Karpas-422 (cell line): ENCODE measurements around the gene GPRIN3. TPM values are rescaled to one million over a fixed set of nuclear protein-coding genes. Genes with fewer than 3 reads are reported as not detected.
A peak's percentile ranks its signal among the peaks of the same experiment; 100 is the strongest.

Experiments
- DNase-seq: peaks from one replicate; pipeline ENCODE4 v3.0.0-alpha.2; 2015
- H2AFZ ChIP-seq: fragments of 200-600 bp; sonication (generic); 2 replicates; pipeline ENCODE4 v1.6.1; 2014; ENCODE audit warnings: antibody characterized with exemption, low read length, mixed read lengths
- H3K27ac ChIP-seq: fragments of 200-600 bp; sonication (generic); 2 replicates; pipeline ENCODE4 v1.5.1; 2014; ENCODE audit warnings: mild to moderate bottlenecking, low read length, moderate library complexity
- H3K27me3 ChIP-seq: fragments of 200-600 bp; sonication (generic); 2 replicates; pipeline ENCODE4 v1.6.1; 2014; ENCODE audit warnings: low read length, mixed read lengths
- H3K36me3 ChIP-seq: fragments of 200-600 bp; sonication (generic); 2 replicates; pipeline ENCODE4 v1.6.1; 2014; ENCODE audit warnings: low read length, mixed read lengths; ENCODE audit not compliant: insufficient read depth
- H3K4me1 ChIP-seq: fragments of 200-600 bp; sonication (generic); 2 replicates; pipeline ENCODE4 v1.6.1; 2014; ENCODE audit warnings: mild to moderate bottlenecking, low read length, mixed read lengths
- H3K4me2 ChIP-seq: fragments of 200-600 bp; sonication (generic); 2 replicates; pipeline ENCODE4 v1.6.1; 2014; ENCODE audit warnings: low read length, low read depth, mild to moderate bottlenecking; ENCODE audit not compliant: poor library complexity, severe bottlenecking
- H3K4me3 ChIP-seq: fragments of 200-600 bp; sonication (generic); 2 replicates; pipeline ENCODE4 v1.5.1; 2014; ENCODE audit warnings: mild to moderate bottlenecking, antibody characterized with exemption, low read length, mixed read lengths
- H3K79me2 ChIP-seq: fragments of 200-600 bp; sonication (generic); 2 replicates; pipeline ENCODE4 v1.6.1; 2014; ENCODE audit warnings: mild to moderate bottlenecking, low read length, mixed read lengths
- H3K9ac ChIP-seq: fragments of 200-600 bp; sonication (generic); 2 replicates; pipeline ENCODE4 v1.6.0; 2014; ENCODE audit warnings: low read length
- H3K9me2 ChIP-seq: fragments of 200-600 bp; sonication (generic), shearing (Covaris generic); replicated peaks from 2 replicates; pipeline ENCODE4 v1.6.0; 2014; ENCODE audit warnings: mild to moderate bottlenecking, low read length, moderate library complexity; ENCODE audit not compliant: insufficient read depth
- H3K9me3 ChIP-seq: fragments of 300-700, 200-600 bp; sonication (generic); 2 replicates; pipeline ENCODE4 v1.6.1; 2014; ENCODE audit warnings: low read length, mixed read lengths
- H4K20me1 ChIP-seq: fragments of 200-600 bp; sonication (generic); 2 replicates; pipeline ENCODE4 v1.6.1; 2014; ENCODE audit warnings: mild to moderate bottlenecking, antibody characterized with exemption, low read length, low read depth; ENCODE audit not compliant: insufficient read depth
- total RNA-seq: library from RNA; depleted of rRNA; stranded (reverse); fragments of >200 nt; shearing (Covaris generic); gene quantifications from 2 replicates; pipeline ENCODE4 v1.2.3, GENCODE V29; 2014; ENCODE audit warnings: low replicate concordance

Gene GPRIN3
- total RNA-seq, 1 experiment from 2014 or later, result 0.63 TPM

DNA sequence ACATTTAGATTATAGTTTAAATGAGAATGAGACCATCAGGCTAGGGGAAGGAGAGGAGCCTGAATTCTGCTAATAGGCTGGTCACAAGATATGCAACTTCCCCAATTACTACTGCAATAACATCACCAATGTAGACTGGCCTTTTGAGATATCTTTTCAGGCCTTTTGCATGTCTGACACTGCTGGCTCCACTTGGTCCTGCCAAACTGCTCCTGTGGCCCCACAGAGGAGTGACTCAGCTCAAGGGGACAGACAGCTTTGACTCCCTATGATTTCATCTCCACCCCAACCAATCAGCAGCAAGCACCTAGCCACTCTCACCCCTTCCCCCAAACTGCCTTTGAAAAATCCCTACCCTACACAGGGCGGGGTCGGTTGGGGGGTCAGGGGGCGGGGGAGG is 22.8 kb downstream of the GPRIN3 start:
- no peak overlapping the region for H3K4me2 ChIP-seq
- no peak overlapping the region for H3K9ac ChIP-seq
- peak; percentile 46 for DNase-seq
- no peaks in the 10 kb centered on the region for H3K27me3 ChIP-seq
- no peaks in the 10 kb centered on the region for H3K79me2 ChIP-seq
- peaks cover 13% of the 10 kb centered on the region for H3K4me1 ChIP-seq
- no peaks in the 10 kb centered on the region for H3K9me3 ChIP-seq
- H3K36me3 ChIP-seq, result no peaks in the 10 kb centered on the region
- H3K27ac ChIP-seq, result no peak overlapping the region
- no peak overlapping the region for H3K4me3 ChIP-seq
- H3K9me2 ChIP-seq, result no peaks in the 10 kb centered on the region
- H4K20me1 ChIP-seq, result no peaks in the 10 kb centered on the region
- no peak overlapping the region for H2AFZ ChIP-seq

DNA sequence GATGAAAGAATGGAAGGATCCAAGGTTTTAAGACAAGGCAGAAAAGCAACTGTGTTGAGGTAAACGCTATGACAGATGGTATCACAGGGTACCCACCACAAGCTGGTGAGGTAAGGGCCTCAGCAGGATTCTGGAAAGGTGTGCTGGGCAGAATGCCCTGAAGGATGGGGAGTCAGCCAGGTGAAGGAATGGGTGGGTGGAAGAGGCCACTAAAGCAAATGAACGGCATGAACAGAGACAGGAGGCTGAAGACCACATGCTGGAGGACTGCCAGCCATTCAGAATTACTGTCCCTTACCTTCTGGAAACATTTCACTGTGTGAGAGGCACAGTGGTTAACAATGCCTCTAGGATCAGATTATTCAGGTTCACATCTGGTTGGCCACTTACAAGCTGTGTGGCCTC is 23.6 kb downstream of the GPRIN3 start:
- Histone ChIP-seq H3K4me3 (no peak overlapping the region), H3K27ac (no peak overlapping the region), H3K27me3 (no peaks in the 10 kb centered on the region), H3K9me2 (no peaks in the 10 kb centered on the region), H3K79me2 (no peaks in the 10 kb centered on the region), H2AFZ (no peak overlapping the region), H3K36me3 (no peaks in the 10 kb centered on the region), H3K4me1 (peaks cover 13% of the 10 kb centered on the region), H3K4me2 (no peak overlapping the region), H3K9ac (no peak overlapping the region), H4K20me1 (no peaks in the 10 kb centered on the region), H3K9me3 (no peaks in the 10 kb centered on the region)
- no peak for DNase-seq

DNA sequence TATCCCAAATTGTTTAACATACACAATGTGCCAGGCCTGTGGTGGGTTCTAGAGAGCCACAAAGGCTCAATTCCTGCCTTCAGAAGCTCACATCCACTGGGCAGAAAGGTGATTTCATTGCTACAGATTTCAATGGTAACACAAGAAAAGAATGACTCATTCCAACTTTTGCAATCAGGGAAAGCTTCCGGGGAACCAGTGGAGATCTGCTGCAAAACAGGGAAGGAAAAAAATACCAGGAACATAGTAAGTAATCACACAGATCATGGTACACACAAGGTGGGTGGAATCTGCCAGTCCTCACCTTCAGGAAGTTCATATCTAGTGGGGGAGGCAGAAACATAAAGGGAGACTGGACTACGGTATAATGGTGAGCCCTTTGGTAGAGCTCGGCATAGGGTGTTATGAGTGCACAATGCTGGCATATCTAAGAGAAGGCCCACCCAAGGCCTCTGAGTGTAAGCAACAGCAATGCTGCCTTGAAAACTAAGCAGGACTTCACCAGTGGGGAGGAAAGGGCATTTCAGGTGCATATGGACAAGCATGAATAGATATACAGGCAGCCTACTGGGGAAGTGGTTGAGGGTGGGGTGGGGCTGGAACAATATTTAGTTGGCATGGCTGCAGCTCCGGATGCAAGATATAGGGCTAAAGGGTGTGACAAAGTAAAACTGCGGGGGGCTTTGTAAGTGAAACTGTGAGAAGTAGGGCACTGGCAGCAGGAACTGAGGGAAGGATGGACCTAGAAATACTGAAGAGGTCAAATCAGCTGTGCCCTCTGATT is 24.2 kb downstream of the GPRIN3 start:
- H3K4me2 ChIP-seq, result no peak overlapping the region
- H3K36me3 ChIP-seq, result no peaks in the 10 kb centered on the region
- no peaks in the 10 kb centered on the region for H3K9me2 ChIP-seq
- no peak overlapping the region for H2AFZ ChIP-seq
- H3K4me3 ChIP-seq, result no peak overlapping the region
- H3K27me3 ChIP-seq, result no peaks in the 10 kb centered on the region
- no peaks in the 10 kb centered on the region for H3K9me3 ChIP-seq
- no peak overlapping the region for H3K27ac ChIP-seq
- no peaks in the 10 kb centered on the region for H4K20me1 ChIP-seq
- no peak for DNase-seq
- peaks cover 12% of the 10 kb centered on the region for H3K4me1 ChIP-seq
- no peaks in the 10 kb centered on the region for H3K79me2 ChIP-seq
- H3K9ac ChIP-seq, result no peak overlapping the region

DNA sequence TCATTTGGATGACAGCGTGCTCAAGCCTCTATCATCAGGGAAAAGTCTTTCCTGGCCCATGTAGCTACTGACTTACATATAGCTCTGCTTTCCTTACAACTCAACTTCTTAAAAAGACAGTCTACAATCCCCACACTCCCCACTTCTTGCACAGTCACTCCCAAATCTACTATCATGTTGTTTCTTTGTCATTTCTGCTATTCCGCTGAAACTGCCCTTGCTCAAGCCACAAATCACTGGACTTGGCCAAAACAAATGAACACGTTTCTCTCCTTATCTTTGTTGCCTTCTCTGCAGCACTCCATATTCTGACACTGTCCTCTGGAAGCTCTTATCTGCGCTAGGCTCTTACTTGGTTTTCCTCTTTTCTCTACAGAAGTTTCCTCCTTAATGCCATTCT is 28.2 kb downstream of the GPRIN3 start:
- H3K79me2 ChIP-seq, result no peaks in the 10 kb centered on the region
- H3K36me3 ChIP-seq, result no peaks in the 10 kb centered on the region
- no peaks in the 10 kb centered on the region for H3K27me3 ChIP-seq
- no peaks in the 10 kb centered on the region for H3K9me3 ChIP-seq
- no peak for DNase-seq
- H3K4me3 ChIP-seq, result no peak overlapping the region
- H3K4me1 ChIP-seq, result peaks cover 5% of the 10 kb centered on the region
- H2AFZ ChIP-seq, result no peak overlapping the region
- no peak overlapping the region for H3K9ac ChIP-seq
- no peak overlapping the region for H3K27ac ChIP-seq
- H3K4me2 ChIP-seq, result no peak overlapping the region
- no peaks in the 10 kb centered on the region for H4K20me1 ChIP-seq
- H3K9me2 ChIP-seq, result no peaks in the 10 kb centered on the region

DNA sequence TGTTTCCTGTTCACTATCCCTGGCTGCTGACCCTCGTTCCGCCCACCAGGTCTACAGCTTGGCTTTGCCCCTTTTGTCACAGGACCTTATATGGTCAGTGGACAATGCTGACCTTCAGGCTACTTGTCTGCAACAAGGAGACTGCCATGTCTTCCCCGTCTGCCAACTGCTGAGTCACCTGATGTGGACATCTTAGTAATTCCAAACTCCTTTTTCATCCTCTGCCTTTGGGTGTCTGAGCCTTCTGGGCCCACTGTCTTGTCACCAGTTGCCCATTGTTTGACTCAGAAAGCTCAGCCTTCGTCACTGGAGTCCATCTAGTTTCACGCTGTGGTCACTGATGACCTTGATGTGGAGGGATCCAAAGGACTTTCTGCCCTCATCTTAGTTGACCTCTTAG is 30.2 kb downstream of the GPRIN3 start:
- no peaks in the 10 kb centered on the region for H3K4me1 ChIP-seq
- no peaks in the 10 kb centered on the region for H3K79me2 ChIP-seq
- no peaks in the 10 kb centered on the region for H4K20me1 ChIP-seq
- no peak overlapping the region for H2AFZ ChIP-seq
- no peak overlapping the region for H3K9ac ChIP-seq
- H3K4me3 ChIP-seq, result no peak overlapping the region
- no peaks in the 10 kb centered on the region for H3K36me3 ChIP-seq
- H3K27ac ChIP-seq, result no peak overlapping the region
- no peak overlapping the region for H3K4me2 ChIP-seq
- H3K27me3 ChIP-seq, result no peaks in the 10 kb centered on the region
- no peaks in the 10 kb centered on the region for H3K9me2 ChIP-seq
- H3K9me3 ChIP-seq, result no peaks in the 10 kb centered on the region
- DNase-seq, result no peak

DNA sequence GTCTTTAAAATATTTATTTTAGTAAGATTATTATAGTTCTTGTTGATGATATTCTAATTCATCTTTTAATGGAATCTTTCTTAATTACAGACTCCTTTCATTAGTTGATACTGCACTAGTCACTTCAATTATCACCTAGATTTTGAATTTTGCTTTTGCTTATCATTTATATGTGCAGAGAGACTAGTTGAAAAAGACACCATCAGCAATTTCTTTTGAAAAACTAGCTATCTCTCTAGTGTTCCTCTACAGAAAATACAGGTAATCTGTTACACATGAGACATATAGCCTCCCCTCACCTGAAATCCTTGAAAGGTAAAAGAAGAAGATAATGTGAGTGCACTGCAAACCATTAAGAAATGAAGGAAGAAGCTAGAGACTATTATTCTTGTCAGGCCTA is 31.3 kb downstream of the GPRIN3 start:
- Histone ChIP-seq H4K20me1 (no peaks in the 10 kb centered on the region), H3K9me3 (no peaks in the 10 kb centered on the region), H3K27ac (no peak overlapping the region), H3K9me2 (no peaks in the 10 kb centered on the region), H2AFZ (no peak overlapping the region), H3K4me3 (no peak overlapping the region), H3K79me2 (no peaks in the 10 kb centered on the region), H3K9ac (no peak overlapping the region), H3K4me1 (no peaks in the 10 kb centered on the region), H3K36me3 (no peaks in the 10 kb centered on the region), H3K4me2 (no peak overlapping the region), H3K27me3 (no peaks in the 10 kb centered on the region)
- no peak for DNase-seq

DNA sequence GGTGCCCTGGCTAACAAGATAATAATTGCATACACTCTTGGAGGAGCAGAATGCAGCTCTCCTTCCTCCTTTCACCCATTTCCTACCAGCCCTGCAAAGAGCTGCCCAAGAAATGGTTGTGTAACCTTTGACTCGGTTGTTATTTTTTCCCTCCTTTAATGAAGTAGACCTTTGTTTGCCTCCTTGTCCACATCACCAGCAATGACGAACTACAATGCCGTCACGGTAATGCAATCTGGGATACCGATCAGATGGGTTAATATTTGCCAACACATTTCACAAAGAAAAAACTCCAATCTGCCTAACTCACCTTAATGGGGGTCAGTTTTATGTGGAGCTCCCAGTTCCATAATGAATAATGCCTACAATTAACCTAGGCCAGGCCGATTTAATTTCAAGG is 32.0 kb downstream of the GPRIN3 start:
- no peaks in the 10 kb centered on the region for H4K20me1 ChIP-seq
- H3K9me3 ChIP-seq, result no peaks in the 10 kb centered on the region
- no peak overlapping the region for H3K4me3 ChIP-seq
- H3K36me3 ChIP-seq, result no peaks in the 10 kb centered on the region
- H3K9me2 ChIP-seq, result no peaks in the 10 kb centered on the region
- DNase-seq, result no peak
- no peak overlapping the region for H3K4me2 ChIP-seq
- H3K4me1 ChIP-seq, result no peaks in the 10 kb centered on the region
- no peak overlapping the region for H3K9ac ChIP-seq
- H2AFZ ChIP-seq, result no peak overlapping the region
- no peaks in the 10 kb centered on the region for H3K79me2 ChIP-seq
- H3K27ac ChIP-seq, result no peak overlapping the region
- H3K27me3 ChIP-seq, result no peaks in the 10 kb centered on the region

DNA sequence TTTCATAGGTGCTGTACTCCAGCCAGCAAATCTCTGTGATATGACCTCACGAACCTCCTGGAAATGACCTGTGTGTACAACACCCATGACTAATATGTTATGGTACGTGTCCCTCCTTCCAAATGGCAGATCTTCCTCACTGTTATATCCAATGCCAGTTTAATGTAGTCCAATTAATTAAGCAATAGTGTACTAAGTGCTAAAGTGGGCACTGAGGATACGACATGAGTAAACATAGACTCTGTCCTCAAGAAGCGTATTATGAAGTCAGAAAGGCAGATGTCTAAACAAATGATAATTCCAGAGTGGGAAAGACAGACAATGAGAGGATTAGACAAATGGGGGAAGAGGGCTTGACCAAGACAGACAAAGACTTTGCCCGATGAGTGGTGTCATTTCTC is 33.9 kb downstream of the GPRIN3 start:
- no peak overlapping the region for H3K27ac ChIP-seq
- no peak overlapping the region for H3K4me3 ChIP-seq

More for the DNA sequence above, 33.9 kb downstream of the GPRIN3 start:
- Histone ChIP-seq H3K27me3 (no peaks in the 10 kb centered on the region), H3K36me3 (no peaks in the 10 kb centered on the region), H3K9me3 (no peaks in the 10 kb centered on the region), H3K4me1 (no peaks in the 10 kb centered on the region), H3K4me2 (no peak overlapping the region), H4K20me1 (no peaks in the 10 kb centered on the region), H2AFZ (no peak overlapping the region), H3K79me2 (no peaks in the 10 kb centered on the region), H3K9ac (no peak overlapping the region), H3K9me2 (no peaks in the 10 kb centered on the region)
- DNase-seq, result no peak
